Stimulated activated CD8-positive, alpha-beta memory T cell treated with anti-CD3 and anti-CD28 coated beads, Interleukin-2, amount 100 ng/mL, for 1 hour (primary cell): ENCODE data around the gene CDC45.
A peak's percentile ranks its signal among the peaks of the same experiment; 100 is the strongest.
"Not testable (repeated sequence)": the region's sequence is repeated elsewhere in the genome, so short reads cannot be mapped to it uniquely, and the experiment has no call there.

ENCODE experiments used
- DNase-seq, 2 donors: peaks; one replicate each; pipeline ENCODE4 v3.0.0-alpha.2; 2020; ENCODE audit warnings: low read depth in 2 of 2

The CDC45 gene, protein sequence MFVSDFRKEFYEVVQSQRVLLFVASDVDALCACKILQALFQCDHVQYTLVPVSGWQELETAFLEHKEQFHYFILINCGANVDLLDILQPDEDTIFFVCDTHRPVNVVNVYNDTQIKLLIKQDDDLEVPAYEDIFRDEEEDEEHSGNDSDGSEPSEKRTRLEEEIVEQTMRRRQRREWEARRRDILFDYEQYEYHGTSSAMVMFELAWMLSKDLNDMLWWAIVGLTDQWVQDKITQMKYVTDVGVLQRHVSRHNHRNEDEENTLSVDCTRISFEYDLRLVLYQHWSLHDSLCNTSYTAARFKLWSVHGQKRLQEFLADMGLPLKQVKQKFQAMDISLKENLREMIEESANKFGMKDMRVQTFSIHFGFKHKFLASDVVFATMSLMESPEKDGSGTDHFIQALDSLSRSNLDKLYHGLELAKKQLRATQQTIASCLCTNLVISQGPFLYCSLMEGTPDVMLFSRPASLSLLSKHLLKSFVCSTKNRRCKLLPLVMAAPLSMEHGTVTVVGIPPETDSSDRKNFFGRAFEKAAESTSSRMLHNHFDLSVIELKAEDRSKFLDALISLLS

GRCh38 chr22:19479355-19480172, at the start of gene CDC45:
CDC45 (plus strand) TSS chr22:19479920; CDS start chr22:19479969, 49 bp downstream.
- DNase-seq = peak; percentile 86

- DNase-seq = no peak
Measured at GRCh38 chr22:19429950-19430889, 49.5 kb upstream of the CDC45 start.

- DNase-seq = no peak
Measured at GRCh38 chr22:19430890-19431541, 48.7 kb upstream of the CDC45 start.

DNA sequence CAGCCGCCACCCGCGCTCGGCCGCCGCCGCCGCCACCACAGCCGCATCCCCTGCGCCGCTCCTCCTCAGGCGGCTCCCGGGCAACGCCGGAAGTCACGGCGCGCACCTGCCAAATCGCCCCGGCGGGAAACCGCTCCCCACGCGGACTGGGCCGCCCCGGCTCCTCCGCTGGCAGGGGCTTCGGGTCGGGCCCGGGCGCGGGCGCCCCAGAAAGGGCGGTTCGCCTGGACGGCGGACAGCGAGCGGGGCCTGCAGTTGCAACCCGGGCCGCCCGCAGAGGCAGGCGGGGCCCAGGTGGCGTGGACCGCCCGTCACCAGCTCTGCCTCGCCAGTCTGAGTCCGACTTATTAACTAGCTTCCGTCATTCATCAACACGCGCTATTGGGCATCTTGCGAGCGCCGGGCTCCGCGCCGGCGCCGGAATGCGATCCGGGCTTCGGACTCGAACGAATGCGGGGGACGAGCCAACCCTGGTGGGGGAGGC, 48.0 kb upstream of the CDC45 start, which contains the start of gene HIRA:
Gene HIRA, minus strand, starts transcription at position 85 of the 484 bp plus-strand sequence. CDS start 257 bp downstream, outside the sequence.
- peak; percentile 71 to 75 for DNase-seq

GRCh38 chr22:19432133-19432851, 47.4 kb upstream of the CDC45 start, which contains the start of gene MRPL40:
MRPL40 (plus strand) TSS chr22:19432545; CDS start chr22:19432555, 10 bp downstream.
- DNase-seq = peak; percentile 69 to 79

DNA sequence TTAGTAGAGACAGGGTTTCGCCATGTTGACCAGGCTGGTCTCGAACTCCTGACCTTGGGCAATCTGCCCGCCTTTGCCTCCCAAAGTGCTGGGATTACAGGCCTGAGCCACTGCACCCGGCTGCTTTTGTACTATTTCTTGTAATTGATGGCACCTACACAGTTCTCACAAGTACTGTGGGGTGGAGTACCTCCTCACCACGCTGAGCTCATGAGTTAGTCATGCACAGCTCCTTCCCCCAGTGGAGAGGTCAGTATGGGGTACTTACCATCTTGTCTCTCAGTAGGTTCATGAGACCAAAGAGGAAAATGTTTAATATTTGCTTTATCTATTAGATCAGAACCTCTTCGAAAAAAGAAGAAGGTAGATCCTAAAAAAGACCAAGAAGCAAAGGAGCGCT, 45.3 kb upstream of the CDC45 start:
- no peak for DNase-seq

DNA sequence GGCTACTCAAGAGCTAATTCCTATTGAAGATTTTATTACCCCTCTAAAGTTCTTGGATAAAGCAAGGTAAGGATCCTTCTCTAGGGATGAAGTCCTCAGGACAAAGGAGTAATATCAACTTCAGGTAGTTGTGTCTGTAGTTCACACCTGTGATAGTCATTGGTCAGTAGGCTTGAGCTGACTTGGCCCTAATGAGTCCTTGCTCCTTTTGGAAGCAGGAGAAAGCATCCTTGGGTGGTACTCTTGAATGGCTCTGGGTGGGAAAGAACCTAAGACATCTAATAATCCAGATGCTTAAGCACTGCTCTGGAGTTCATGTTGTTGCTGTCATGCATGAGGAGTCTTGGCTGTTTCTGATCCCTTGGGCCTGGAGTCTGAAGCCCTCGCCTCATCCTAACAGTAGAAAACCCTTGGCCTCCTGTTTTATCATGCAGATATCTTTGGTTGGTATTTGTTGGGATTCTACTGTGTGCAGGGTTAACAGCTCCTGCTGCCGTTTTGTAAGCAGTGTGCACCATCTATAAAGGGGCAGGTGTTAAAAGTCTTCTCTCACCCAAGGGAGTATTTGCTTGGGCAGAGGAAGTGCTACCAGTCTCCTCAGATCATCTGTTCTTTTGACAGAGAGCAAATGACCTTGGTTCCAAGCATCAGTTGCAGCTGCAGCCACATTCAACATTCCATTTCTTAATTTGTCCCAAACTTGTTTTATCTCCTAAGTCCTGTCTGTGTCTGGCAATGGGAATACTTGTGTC, 44.7 kb upstream of the CDC45 start:
- DNase-seq = no peak

GRCh38 chr22:19436444-19437161, 43.1 kb upstream of the CDC45 start:
- DNase-seq = not testable (repeated sequence)

GRCh38 chr22:19438298-19438697, 41.4 kb upstream of the CDC45 start:
- DNase-seq = no peak

DNA sequence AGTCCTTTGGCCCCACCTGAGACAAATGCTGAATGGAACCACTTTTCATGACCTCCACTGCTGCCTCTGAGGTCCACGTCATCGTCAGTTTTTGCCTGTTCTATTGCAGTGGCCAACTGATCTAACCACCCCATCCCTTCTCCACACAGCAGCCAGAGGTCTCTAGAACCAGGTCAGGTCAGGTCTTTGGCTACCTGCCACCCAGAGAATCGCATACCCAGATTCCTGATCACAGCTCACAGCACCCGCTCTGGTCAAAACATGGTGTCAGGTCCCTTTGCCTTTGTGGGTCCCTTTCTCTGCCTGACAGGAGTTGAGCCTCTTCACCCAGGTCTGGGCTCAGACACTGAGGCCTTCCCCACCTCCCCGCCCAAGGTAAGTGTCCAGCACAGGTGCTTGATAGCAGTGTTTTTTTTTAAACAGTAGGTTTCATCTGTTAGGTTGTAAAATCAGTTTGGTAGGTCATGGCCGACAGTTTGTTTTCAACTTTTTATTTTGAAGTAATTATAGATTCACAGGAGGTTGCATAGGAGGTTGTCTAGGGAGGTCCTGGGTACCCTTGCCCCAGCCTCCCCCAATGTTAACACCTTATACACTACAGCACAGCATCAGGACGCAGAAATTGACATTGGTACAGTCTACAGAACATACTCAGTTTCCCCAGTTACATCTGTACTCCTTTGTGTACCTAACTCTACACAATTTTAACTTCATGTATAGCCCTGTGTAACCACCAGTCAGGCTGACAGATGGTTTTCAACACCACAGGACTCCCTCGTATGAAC, 39.1 kb upstream of the CDC45 start:
- no peak for DNase-seq

- DNase-seq = no peak
Measured at GRCh38 chr22:19442166-19442565, 37.6 kb upstream of the CDC45 start.

GRCh38 chr22:19443544-19444211, 36.0 kb upstream of the CDC45 start:
- DNase-seq = no peak

GRCh38 chr22:19445279-19445982, 34.3 kb upstream of the CDC45 start:
- not testable (repeated sequence) for DNase-seq

GRCh38 chr22:19446603-19447329, 33.0 kb upstream of the CDC45 start:
- DNase-seq = no peak

- DNase-seq = peak; percentile 68 to 70
Measured at GRCh38 chr22:19447330-19448075, 32.2 kb upstream of the CDC45 start, which contains the start of gene C22orf39. C22orf39 (minus strand) TSS chr22:19447711; CDS start chr22:19447688, 23 bp downstream.
